ENCODE data around the gene PAX7.

PAX7 gene

GRCh38 chr1:18619467-18619835 lies 11.2 kb upstream of the PAX7 start:
- DNase-seq, result no peak

- no peak for DNase-seq
Measured at GRCh38 chr1:18628511-18628910, 2.1 kb upstream of the PAX7 start.

- DNase-seq, result no peak
Measured at GRCh38 chr1:18629659-18630510, 761 bp upstream of the PAX7 start.

GRCh38 chr1:18631496-18632217 lies 1.0 kb downstream of the PAX7 start:
- DNase-seq, result no peak

GRCh38 chr1:18632218-18632588 lies 1.6 kb downstream of the PAX7 start:
- DNase-seq, result no peak

- DNase-seq, result no peak
Measured at GRCh38 chr1:18632783-18633421, 2.3 kb downstream of the PAX7 start.

GRCh38 chr1:18633422-18634155 lies 2.9 kb downstream of the PAX7 start:
- no peak for DNase-seq

- no peak for DNase-seq
Measured at GRCh38 chr1:18634276-18634675, 3.6 kb downstream of the PAX7 start.

- no peak for DNase-seq
Measured at GRCh38 chr1:18635070-18635577, 4.5 kb downstream of the PAX7 start.

GRCh38 chr1:18635891-18636595 lies 5.4 kb downstream of the PAX7 start:
- DNase-seq, result no peak

GRCh38 chr1:18636596-18637508 lies 6.2 kb downstream of the PAX7 start:
- DNase-seq, result no peak

- DNase-seq, result no peak
Measured at GRCh38 chr1:18637511-18637960, 6.9 kb downstream of the PAX7 start.

- no peak for DNase-seq
Measured at GRCh38 chr1:18637962-18638834, 7.6 kb downstream of the PAX7 start.

GRCh38 chr1:18638835-18639364 lies 8.3 kb downstream of the PAX7 start:
- no peak for DNase-seq

- no peak for DNase-seq
Measured at GRCh38 chr1:18639368-18640055, 8.9 kb downstream of the PAX7 start.

- no peak for DNase-seq
Measured at GRCh38 chr1:18640228-18641004, 9.8 kb downstream of the PAX7 start.

GRCh38 chr1:18641005-18641941 lies 10.6 kb downstream of the PAX7 start:
- DNase-seq, result no peak

Data from OCI-M1 (cell line).